Stomach (tissue), 4 donors: ENCODE data around the gene RER1.

Experiments used
- CTCF ChIP-seq, 7 experiments: fragments of 450-650 bp in 4 of 7; fragments of 200-600 bp in 3 of 7; sonication (generic) in 3 of 7; IDR thresholded peaks; one replicate each; pipeline ENCODE4 v1.5.1; 2016 to 2019; ENCODE audit warnings: antibody characterized with exemption in 7 of 7, control low read depth in 2 of 7, mild to moderate bottlenecking in 1 of 7
- EP300 ChIP-seq: sonication (generic); formaldehyde crosslinking; IDR thresholded peaks from one replicate; pipeline ENCODE4 v1.6.1; 2017; ENCODE audit warnings: antibody characterized with exemption

GRCh38 chr1:2417083-2417832 is 25.6 kb downstream of the RER1 start:
- TF ChIP-seq CTCF (IDR thresholded peaks at IDR 0.05) (no peak), EP300 (no peak)
